ENCODE measurements around the gene LRRC55. TPM values are rescaled to one million over a fixed set of nuclear protein-coding genes. Genes with fewer than 3 reads are reported as not detected.

LRRC55 gene
- polyA plus RNA-seq, 2 of the 4 experiments (the other 2 are of a cell fraction) = 0.01 TPM; not detected in 1

- POLR2A ChIA-PET = no interaction called here
- no peak overlapping the region for H3K27ac ChIP-seq
- no peak overlapping the region for H3K4me2 ChIP-seq
- CTCF ChIA-PET = interaction anchor here (0.6 to 8.2 kb wide), 3 partner anchors 9 to 115 kb away, joined by 3 to 44 read pairs (median 3); no protein-coding TSS in a partner anchor
- no peak for TF ChIP-seq HOXB13 (CRISPR knock-in tag; IDR thresholded peaks at IDR 0.05; ENCODE audit: low read depth)
- TF ChIP-seq MAX (IDR thresholded peaks at IDR 0.05) = no peak
- TF ChIP-seq E2F6 (IDR thresholded peaks at IDR 0.05; ENCODE audit: borderline replicate concordance, low read depth) = no peak
- no peak for TF ChIP-seq FOSB (CRISPR knock-in tag; IDR thresholded peaks at IDR 0.05)
- TF ChIP-seq RFX5 (IDR thresholded peaks at IDR 0.05) = no peak
- TF ChIP-seq CBX2 (IDR thresholded peaks at IDR 0.05; ENCODE audit: borderline replicate concordance, low read depth) = no peak
- no peak for TF ChIP-seq SREBF2 (IDR thresholded peaks at IDR 0.05)
- no peak for TF ChIP-seq RARB (CRISPR knock-in tag; IDR thresholded peaks at IDR 0.05)
- TF ChIP-seq GATA3 (IDR thresholded peaks at IDR 0.05; ENCODE audit: borderline replicate concordance) = no peak
- FAIRE-seq (peak; percentile 7), DNase-seq (ENCODE audit: low read depth in 1 of 2, low spot score in 1 of 2) (no peak), ATAC-seq (no peak)
- no peak overlapping the region for H3K4me3 ChIP-seq
- 29% methylated on average over 1 of the region's 1 CpG for WGBS (ENCODE audit: missing lambda C conversion rate)
- H3K9me3 ChIP-seq = no peaks in the 10 kb centered on the region
- no peaks in the 10 kb centered on the region for H3K4me1 ChIP-seq
Observed at GRCh38 chr11:57134284-57134683, 47.5 kb upstream of the LRRC55 start.

GRCh38 chr11:57135020-57135751, 46.6 kb upstream of the LRRC55 start:
- ChIA-PET CTCF (interaction anchor here (1.0 to 8.2 kb wide), 2 partner anchors 11 to 114 kb away, joined by 4 to 44 read pairs; no protein-coding TSS in a partner anchor), POLR2A (no interaction called here)
- H3K9me3 ChIP-seq = no peaks in the 10 kb centered on the region
- 95% methylated on average over 3 of the region's 3 CpGs for WGBS (ENCODE audit: missing lambda C conversion rate)
- 0 out of 6 replicates have a peak overlapping the region, but pooled peaks of 1 of the 2 experiments have one; percentile 2 for H3K27ac ChIP-seq
- no peak for FAIRE-seq
- no peak overlapping the region for H3K4me2 ChIP-seq
- H3K4me1 ChIP-seq = no peaks in the 10 kb centered on the region
- ATAC-seq = no peak
- no peak for DNase-seq (ENCODE audit: low read depth in 1 of 2, low spot score in 1 of 2)
- TF ChIP-seq ZC3H11A (IDR thresholded peaks at IDR 0.05) (no peak), BHLHE40 (IDR thresholded peaks at IDR 0.05; ENCODE audit: low read depth, low read length) (no peak), FOXS1 (CRISPR knock-in tag; IDR thresholded peaks at IDR 0.05) (no peak), FOSB (CRISPR knock-in tag; IDR thresholded peaks at IDR 0.05) (no peak), EP300 (IDR thresholded peaks at IDR 0.05) (no peak), NR3C1 (IDR thresholded peaks at IDR 0.05) (no peak)
- no peak overlapping the region for H3K4me3 ChIP-seq

- ATAC-seq (no peak), DNase-seq (ENCODE audit: low read depth in 1 of 2, low spot score in 1 of 2) (no peak), FAIRE-seq (no peak)
- no peak overlapping the region for H3K4me3 ChIP-seq
- ChIA-PET CTCF (interaction anchor here (0.7 to 1.3 kb wide), 3 partner anchors 10 to 299 kb away, joined by 3 to 4 read pairs (median 3); no protein-coding TSS in a partner anchor), POLR2A (no interaction called here)
- H3K4me2 ChIP-seq = no peak overlapping the region
- no peaks in the 10 kb centered on the region for H3K9me3 ChIP-seq
- WGBS (ENCODE audit: missing lambda C conversion rate) = 45% methylated on average over 2 of the region's 2 CpGs
- H3K27ac ChIP-seq = no peak overlapping the region
- TF ChIP-seq KDM1A (IDR thresholded peaks at IDR 0.05; ENCODE audit: low read depth) (no peak), JUN (IDR thresholded peaks at IDR 0.05) (no peak), ZFP36 (IDR thresholded peaks at IDR 0.05; ENCODE audit: borderline replicate concordance, partially characterized antibody) (no peak), CHD2 (IDR thresholded peaks at IDR 0.05; ENCODE audit: low read length, partially characterized antibody) (no peak), MYC (IDR thresholded peaks at IDR 0.05; ENCODE audit: borderline replicate concordance, low read length) (no peak), BCL3 (IDR thresholded peaks at IDR 0.05) (no peak), ZSCAN20 (CRISPR knock-in tag; IDR thresholded peaks at IDR 0.05) (no peak), CHD4 (IDR thresholded peaks at IDR 0.05; ENCODE audit: borderline replicate concordance) (no peak), NR3C1 (IDR thresholded peaks at IDR 0.05) (no peak), FOXS1 (CRISPR knock-in tag; IDR thresholded peaks at IDR 0.05) (no peak), REST (IDR thresholded peaks at IDR 0.05) (no peak), RARB (CRISPR knock-in tag; IDR thresholded peaks at IDR 0.05) (no peak), ESRRA (IDR thresholded peaks at IDR 0.05; ENCODE audit: borderline replicate concordance, low read length) (no peak), MAX (IDR thresholded peaks at IDR 0.05) (no peak), ATOH8 (CRISPR knock-in tag; IDR thresholded peaks at IDR 0.05; ENCODE audit: low read depth) (no peak)
- H3K4me1 ChIP-seq = no peaks in the 10 kb centered on the region
Observed at GRCh38 chr11:57140568-57140967, 41.2 kb upstream of the LRRC55 start.
